OCI-LY1 (cell line): Measurements from ENCODE around the gene CD6.

Experiments
- CTCF ChIP-seq: fragments of 200-600 bp; sonication (generic), shearing (Covaris generic); IDR thresholded peaks from 2 replicates; pipeline ENCODE4 v1.5.1; 2017; ENCODE audit warnings: mild to moderate bottlenecking, antibody characterized with exemption, low read length, moderate library complexity, mixed read lengths
- EZH2 ChIP-seq: fragments of 200-600 bp; sonication (generic), shearing (Covaris generic); IDR thresholded peaks from 2 replicates; pipeline ENCODE4 v1.8.0; 2017; ENCODE audit warnings: borderline replicate concordance, mixed run types, mild to moderate bottlenecking, antibody characterized with exemption, low read length, moderate library complexity, mixed read lengths

DNA sequence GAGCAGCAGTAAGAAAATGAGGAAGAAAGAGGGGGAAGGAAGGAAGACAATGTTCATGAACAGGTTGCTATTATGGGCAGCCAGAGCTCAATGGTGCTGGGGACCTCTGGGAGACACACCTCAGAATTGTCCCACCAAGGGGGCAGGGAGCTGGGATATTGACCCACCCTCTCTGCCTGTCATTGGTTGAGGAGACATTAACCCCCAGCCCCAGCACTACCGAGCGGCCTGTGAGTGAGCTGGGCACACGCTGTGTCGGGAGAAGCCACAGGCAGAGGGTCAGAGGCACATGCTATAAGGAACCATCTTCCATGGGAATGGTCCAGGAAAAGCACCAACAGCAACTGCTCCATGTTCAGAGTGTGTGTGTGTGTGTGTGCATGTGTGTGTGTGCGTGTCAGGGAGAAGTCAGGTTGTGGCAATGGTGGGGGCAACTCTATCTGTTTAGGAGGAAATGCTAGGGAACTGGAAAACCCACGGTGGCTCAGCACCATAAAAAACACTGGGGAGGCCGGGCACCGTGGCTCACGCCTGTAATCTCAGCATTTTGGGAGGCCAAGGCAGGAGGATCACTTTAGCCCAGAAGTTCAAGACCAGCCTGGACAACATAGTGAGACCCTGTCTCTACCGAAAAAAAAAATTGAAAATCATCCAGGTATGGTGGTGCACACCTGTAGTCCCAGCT lies 49.2 kb downstream of the CD6 start:
- no peak for TF ChIP-seq EZH2
- no peak for TF ChIP-seq CTCF
